GM20000 (cell line): ENCODE results near the gene CNBP.

Source experiments
- DNase-seq: peaks from one replicate; pipeline ENCODE4 v3.0.0; 2012; ENCODE audit warnings: low spot score
- TF ChIP-seq, protein P1 (sequence below): IDR thresholded peaks from 2 replicates; pipeline ENCODE4 v1.5.1; 2012; ENCODE audit warnings: mild to moderate bottlenecking, control low read depth; ENCODE audit errors: extremely low read depth, missing control alignments

Gene CNBP

DNA sequence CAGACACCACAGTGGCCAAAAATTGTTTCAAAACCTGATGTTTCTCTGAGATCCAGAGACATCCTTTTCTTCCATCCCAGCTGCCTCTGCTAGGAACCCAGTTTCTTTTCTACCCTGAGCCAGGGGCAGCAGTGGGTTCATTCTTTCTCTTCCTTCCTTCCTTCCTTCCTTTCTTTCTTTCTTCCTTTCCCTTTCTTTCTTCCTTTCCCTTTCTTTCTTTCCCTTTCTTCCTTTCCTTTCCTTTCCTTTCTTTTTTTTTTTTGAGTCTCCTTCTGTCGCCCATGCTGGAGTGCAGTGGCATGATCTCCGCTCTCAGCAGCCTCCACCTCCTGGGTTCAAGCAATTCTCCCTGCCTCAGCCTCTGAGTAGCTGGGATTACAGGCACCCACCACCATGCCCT, 35.0 kb upstream of the CNBP start:
- TF ChIP-seq, protein P1, sequence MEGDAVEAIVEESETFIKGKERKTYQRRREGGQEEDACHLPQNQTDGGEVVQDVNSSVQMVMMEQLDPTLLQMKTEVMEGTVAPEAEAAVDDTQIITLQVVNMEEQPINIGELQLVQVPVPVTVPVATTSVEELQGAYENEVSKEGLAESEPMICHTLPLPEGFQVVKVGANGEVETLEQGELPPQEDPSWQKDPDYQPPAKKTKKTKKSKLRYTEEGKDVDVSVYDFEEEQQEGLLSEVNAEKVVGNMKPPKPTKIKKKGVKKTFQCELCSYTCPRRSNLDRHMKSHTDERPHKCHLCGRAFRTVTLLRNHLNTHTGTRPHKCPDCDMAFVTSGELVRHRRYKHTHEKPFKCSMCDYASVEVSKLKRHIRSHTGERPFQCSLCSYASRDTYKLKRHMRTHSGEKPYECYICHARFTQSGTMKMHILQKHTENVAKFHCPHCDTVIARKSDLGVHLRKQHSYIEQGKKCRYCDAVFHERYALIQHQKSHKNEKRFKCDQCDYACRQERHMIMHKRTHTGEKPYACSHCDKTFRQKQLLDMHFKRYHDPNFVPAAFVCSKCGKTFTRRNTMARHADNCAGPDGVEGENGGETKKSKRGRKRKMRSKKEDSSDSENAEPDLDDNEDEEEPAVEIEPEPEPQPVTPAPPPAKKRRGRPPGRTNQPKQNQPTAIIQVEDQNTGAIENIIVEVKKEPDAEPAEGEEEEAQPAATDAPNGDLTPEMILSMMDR = no peak
- DNase-seq = no peak

DNA sequence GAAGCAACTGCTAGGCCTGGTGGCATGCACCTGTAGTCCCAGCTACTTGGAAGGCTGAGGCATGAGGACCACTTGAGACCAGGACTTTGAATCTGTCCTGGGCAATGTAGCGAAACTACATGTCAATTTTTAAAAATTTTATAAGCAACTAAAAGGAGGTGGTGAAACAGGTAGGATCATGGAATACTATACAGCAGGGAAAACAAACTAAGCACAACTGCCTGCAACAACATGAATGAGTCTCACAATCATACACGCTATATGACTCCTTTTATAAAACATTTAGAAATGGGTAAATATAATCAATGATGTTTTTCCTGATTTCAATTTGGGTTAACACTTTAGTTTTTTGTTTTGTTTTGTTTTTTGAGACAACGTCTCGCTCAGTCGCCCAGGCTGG, 29.5 kb upstream of the CNBP start:
- DNase-seq = no peak
- TF ChIP-seq, protein P1 = no peak

DNA sequence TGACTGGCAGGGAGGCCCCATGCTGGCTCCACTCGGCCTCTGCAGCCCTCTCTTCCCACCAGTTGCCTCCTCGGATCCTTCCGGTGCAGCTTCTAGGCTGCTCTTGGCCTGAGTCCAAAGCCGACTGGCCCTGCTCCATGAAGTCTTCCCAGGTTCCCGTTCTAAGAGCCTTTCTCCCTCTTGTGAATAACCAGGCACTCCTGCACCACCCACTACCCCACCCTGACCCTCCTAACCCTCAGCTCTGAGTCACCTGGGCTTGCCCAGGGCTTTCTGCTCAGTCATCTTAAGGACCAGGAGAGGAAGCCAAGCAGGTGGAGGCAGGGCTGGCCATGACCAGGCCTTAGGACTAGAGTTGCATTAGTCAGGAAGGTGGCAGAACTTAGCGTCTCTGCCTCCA, 28.1 kb upstream of the CNBP start:
- TF ChIP-seq, protein P1 = no peak
- no peak for DNase-seq

DNA sequence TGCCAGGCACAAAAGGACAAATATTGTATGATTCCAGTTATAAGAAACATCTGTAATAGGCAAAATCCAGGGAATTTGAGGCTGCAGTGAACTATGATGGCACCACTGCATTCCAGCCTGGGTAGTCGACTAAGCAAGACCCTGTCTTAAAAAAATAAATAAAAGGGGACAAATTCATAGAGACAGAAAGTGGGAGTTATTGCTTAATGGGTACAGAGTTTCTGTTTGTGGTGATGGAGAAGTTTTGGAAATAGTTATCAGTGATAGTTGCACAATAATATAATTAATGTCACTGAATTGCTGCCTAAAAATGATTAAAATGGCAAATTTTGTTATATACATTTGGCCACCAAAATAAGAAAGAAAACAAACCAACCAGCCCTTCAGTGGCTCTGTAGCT, 27.6 kb upstream of the CNBP start:
- no peak for DNase-seq
- TF ChIP-seq, protein P1 = no peak

DNA sequence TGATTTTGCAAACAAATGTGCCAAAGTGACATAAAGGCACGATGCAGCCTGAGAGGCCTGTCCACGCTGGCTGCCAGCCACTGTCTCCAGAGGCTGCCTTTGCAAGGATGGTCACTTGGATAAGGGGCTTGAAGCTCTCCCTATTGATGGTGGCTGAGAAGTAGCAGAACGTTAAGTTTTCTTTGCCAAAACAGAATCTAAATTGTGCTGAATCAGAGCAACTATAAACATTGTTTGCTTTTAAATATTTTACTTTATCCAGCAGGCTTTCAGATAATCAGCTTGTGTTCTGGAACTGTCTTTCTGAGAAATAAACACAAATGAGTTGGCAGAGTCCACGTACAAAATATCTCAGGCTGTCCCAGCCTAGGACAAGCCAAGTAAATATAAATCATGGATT, 23.8 kb upstream of the CNBP start:
- TF ChIP-seq, protein P1 = no peak
- DNase-seq = no peak

DNA sequence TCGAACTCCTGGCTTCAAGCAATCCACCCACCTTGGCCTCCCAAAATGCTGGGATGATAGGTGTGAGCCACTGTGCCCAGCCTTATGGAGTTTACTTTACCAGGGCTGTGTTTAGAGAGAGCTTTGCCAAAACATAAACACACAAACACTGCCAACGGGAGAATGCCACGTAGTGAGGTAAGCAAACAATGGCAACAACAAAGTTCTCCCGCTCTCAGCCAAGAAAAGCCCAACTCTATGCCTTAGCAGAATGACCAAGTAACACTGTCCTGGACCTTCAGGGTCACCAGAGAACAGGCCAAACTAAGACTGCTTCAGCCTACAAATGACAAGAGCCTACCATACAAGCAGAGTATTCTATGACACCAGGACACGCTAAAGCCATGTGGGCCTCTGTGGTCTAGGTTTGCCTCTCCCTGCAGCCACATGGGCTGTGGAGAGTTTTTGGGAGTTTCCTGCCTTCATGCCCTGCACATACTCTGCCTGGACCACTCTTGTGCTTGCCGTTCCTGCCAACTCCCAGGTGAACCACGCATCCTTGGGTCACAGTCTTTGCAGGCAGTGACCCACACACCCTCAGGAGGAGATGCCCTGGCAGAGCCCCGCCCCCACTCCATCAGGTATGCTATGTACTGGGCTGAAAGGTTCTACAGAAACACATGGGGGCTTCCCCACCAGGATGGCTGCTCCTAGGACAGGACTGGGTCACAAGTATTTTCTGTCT, 21.6 kb upstream of the CNBP start:
- TF ChIP-seq, protein P1 = no peak
- DNase-seq = no peak

DNA sequence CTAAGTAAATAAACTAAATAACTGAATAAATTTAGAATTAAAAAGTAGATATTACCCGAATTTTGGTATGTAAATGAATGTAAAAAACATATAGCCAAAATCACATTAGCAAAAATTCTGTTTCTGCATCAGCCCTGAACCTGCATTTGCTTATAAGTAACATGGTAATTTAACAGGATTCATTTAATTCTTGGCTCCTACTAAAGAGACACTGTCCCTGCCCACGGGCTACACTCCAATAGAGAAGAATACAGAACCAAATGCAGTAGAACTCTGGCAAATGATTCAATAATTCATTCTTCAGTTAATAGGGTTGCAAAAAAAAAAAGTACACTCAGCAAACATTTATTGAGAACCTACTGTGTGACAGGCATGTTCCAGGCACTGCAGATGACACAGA, 20.8 kb upstream of the CNBP start:
- TF ChIP-seq, protein P1 = no peak
- DNase-seq = no peak
